ENCODE data around the gene CCDC18. TPM values are rescaled to one million over a fixed set of nuclear protein-coding genes. Genes with fewer than 3 reads are reported as not detected.
"Not testable (repeated sequence)": the region's sequence is repeated elsewhere in the genome, so short reads cannot be mapped to it uniquely, and the experiment has no call there.

The CCDC18 gene
- total RNA-seq, 2 donors from 2014 or later, result 5.0 to 6.9 TPM

- peaks cover 0 to 7% of the 10 kb centered on the region in 2 donors for H3K9me3 ChIP-seq
- H3K36me3 ChIP-seq, result peaks cover 7% of the 10 kb centered on the region
- TF ChIP-seq, protein P1, sequence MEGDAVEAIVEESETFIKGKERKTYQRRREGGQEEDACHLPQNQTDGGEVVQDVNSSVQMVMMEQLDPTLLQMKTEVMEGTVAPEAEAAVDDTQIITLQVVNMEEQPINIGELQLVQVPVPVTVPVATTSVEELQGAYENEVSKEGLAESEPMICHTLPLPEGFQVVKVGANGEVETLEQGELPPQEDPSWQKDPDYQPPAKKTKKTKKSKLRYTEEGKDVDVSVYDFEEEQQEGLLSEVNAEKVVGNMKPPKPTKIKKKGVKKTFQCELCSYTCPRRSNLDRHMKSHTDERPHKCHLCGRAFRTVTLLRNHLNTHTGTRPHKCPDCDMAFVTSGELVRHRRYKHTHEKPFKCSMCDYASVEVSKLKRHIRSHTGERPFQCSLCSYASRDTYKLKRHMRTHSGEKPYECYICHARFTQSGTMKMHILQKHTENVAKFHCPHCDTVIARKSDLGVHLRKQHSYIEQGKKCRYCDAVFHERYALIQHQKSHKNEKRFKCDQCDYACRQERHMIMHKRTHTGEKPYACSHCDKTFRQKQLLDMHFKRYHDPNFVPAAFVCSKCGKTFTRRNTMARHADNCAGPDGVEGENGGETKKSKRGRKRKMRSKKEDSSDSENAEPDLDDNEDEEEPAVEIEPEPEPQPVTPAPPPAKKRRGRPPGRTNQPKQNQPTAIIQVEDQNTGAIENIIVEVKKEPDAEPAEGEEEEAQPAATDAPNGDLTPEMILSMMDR (IDR thresholded peaks at IDR 0.05), result no peak
- no peak overlapping the region for H3K27ac ChIP-seq
- no peak for DNase-seq (ENCODE audit: low spot score)
- H3K27me3 ChIP-seq, result no peaks in the 10 kb centered on the region
- no peak overlapping the region for H3K4me3 ChIP-seq
- H3K4me1 ChIP-seq, result no peaks in the 10 kb centered on the region
These were observed 82.1 kb downstream of the CCDC18 start for GRCh38 chr1:93262645-93263044.

GRCh38 chr1:93268888-93269287 lies 88.4 kb downstream of the CCDC18 start:
- not testable (repeated sequence) for H3K4me3 ChIP-seq; H3K27me3 ChIP-seq; DNase-seq (ENCODE audit: low spot score); H3K9me3 ChIP-seq; H3K4me1 ChIP-seq; H3K27ac ChIP-seq; H3K36me3 ChIP-seq

- H3K4me1 ChIP-seq; H3K4me3 ChIP-seq; H3K27ac ChIP-seq; H3K27me3 ChIP-seq; DNase-seq (ENCODE audit: low spot score); H3K36me3 ChIP-seq; H3K9me3 ChIP-seq: not testable (repeated sequence)
These were observed 94.7 kb downstream of the CCDC18 start for GRCh38 chr1:93275262-93275633.

DNA sequence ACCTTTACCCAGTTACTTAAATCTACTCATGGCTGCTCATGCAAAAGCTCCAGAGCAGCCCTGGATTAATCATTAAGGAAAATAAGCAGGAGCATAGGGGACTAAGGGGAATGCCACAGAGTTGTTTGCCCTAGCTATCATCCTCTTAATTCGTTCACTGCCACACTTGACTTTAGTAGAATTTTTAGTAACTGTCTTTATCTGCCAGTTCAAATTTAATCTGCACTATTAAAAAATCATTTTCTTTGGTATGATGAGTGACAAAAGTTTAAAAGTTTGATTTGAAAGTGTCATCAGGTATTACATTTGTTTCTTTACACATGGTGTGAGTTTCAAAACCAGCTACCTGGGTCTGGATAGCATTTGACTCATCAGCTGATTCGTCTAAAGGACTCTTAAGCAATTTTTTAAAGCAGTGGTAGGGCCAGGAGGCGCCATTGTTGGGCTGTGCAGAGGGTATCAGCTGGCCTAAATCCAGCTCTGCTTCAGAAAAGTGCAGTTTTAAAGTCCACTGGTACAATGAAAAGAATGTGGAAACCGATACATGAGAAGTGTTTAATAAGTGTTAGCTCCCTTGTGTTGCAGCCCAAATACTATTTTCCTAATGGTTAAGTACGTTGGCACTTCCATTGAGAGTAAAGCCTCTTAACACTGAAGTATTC lies 95.2 kb downstream of the CCDC18 start:
- Histone ChIP-seq H3K4me1 (no peaks in the 10 kb centered on the region), H3K27ac (no peak overlapping the region), H3K4me3 (no peak overlapping the region), H3K9me3 (peaks cover 0 to 5% of the 10 kb centered on the region in 2 donors), H3K36me3 (no peaks in the 10 kb centered on the region), H3K27me3 (no peaks in the 10 kb centered on the region)
- DNase-seq (ENCODE audit: low spot score), result no peak
- TF ChIP-seq, protein P1 (IDR thresholded peaks at IDR 0.05), result no peak

DNA sequence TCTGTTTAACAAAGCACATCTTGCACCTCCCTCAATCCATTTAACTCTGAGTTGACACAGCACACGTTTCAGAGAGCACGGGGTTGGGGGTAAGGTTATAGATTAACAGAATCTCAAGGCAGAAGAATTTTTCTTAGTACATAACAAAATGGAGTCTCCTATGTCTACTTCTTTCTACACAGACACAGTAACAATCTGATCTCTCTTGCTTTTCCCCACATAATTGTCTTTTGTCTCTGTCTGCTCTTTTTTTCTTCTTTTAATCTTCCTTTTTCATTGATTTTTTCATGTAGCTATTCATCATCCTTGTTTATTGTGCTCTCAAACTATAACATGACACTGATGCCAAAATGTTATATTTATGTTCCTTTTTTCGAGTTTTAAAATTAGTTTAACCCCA lies 97.0 kb downstream of the CCDC18 start:
- DNase-seq (ENCODE audit: low spot score); H3K27ac ChIP-seq; H3K4me1 ChIP-seq; H3K4me3 ChIP-seq; H3K27me3 ChIP-seq; H3K36me3 ChIP-seq; H3K9me3 ChIP-seq: not testable (repeated sequence)

GRCh38 chr1:93283496-93283895 lies 103.0 kb downstream of the CCDC18 start:
- Histone ChIP-seq H3K27ac (no peak overlapping the region), H3K9me3 (peaks cover 0 to 5% of the 10 kb centered on the region in 2 donors), H3K27me3 (no peaks in the 10 kb centered on the region), H3K4me3 (no peak overlapping the region), H3K4me1 (no peaks in the 10 kb centered on the region), H3K36me3 (no peaks in the 10 kb centered on the region)
- TF ChIP-seq, protein P1 (IDR thresholded peaks at IDR 0.05), result no peak
- no peak for DNase-seq (ENCODE audit: low spot score)

DNA sequence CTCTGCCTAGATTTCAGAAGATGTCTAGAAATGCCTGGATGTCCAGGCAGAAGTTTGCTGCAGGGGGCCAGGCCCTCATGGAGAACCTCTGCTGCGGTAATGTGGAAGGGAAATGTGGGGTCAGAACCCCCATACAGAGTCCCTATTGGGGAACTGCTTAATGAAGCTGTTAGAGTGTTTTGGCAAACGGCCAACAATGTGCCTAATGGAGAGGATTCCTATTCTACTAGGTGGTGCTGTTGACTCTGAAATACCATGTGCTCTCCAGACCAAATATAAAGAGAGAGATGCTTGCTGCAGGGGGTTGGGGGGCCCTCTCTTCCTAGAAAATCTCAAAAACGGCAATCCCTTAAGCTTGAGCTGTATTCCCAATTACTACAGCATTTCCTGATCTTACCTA lies 108.0 kb downstream of the CCDC18 start:
- no peaks in the 10 kb centered on the region for H3K4me1 ChIP-seq
- H3K36me3 ChIP-seq, result no peaks in the 10 kb centered on the region
- H3K9me3 ChIP-seq, result no peaks in the 10 kb centered on the region
- TF ChIP-seq, protein P1 (IDR thresholded peaks at IDR 0.05), result no peak
- H3K27ac ChIP-seq, result no peak overlapping the region
- no peak for DNase-seq (ENCODE audit: low spot score)
- H3K27me3 ChIP-seq, result no peaks in the 10 kb centered on the region
- no peak overlapping the region for H3K4me3 ChIP-seq
